Epidermal melanocyte (primary cell): ENCODE data around the gene MAG.
"Not testable (repeated sequence)": the region's sequence is repeated elsewhere in the genome, so short reads cannot be mapped to it uniquely, and the experiment has no call there.

Source experiments
- DNase-seq: peaks from one replicate; pipeline ENCODE4 v3.0.0; 2011; ENCODE audit warnings: low spot score; ENCODE audit not compliant: insufficient read length

Gene MAG

GRCh38 chr19:35279985-35280821 lies 11.8 kb upstream of the MAG start:
- DNase-seq, result no peak

DNA sequence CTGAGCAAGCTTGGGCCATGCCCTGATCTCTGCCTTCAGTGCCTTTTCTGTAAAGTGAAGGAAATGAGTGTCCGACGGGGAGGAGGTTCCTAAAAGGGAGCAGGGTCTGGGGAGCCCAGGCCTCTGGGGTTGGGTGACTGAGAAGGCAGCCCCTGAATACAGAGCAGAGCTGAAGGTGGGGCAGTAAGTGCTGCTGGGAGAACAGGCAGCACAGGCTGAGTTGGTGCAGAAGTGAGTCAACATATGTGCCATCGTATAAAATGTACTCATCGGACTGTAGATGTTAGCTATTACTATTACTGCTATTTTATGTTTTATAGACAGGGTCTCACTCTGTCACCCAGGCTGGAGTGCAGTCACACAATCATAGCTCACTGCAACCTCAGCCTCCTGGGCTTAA lies 10.7 kb upstream of the MAG start:
- no peak for DNase-seq

DNA sequence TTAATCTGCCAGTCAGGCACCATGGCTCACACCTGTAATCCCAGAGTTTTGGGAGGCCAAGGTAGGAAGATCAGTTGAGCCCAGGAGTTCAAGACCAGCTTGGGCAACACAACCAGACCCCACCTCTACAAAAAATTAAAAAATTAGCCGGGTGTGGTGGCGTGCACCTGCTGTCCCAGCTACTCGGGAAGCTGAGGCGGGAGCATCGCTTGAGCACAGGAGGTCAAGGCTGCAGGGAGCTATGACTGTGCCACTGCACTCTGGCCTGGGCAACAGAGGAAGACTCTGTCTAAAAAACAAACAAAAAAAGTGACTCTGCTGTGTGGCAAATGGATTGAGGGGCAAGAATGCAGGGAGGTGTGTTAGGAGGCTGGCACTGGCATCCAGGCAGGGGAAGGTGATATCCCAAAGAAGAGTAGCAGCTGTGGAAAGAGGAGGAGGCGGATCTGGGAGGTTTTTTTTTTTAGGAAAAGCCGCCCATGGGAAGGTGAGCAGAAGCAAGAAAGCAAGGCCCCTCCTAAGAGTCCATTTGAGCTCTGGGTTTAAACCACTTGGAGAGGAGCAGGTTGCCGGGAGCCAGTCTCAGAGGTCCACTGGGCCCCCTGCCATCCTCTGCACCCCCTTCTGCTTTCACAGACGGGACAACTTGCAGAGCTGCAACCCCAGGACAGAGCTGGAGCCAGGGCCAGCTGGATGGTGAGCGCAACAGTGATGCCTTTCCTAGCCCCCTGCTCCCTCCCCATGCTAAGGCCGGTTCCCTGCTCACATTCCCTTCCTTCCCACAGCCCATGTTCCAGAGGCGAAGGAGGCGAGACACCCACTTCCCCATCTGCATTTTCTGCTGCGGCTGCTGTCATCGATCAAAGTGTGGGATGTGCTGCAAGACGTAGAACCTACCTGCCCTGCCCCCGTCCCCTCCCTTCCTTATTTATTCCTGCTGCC lies 7.5 kb upstream of the MAG start:
- DNase-seq, result no peak

GRCh38 chr19:35285095-35285449 lies 6.9 kb upstream of the MAG start:
- no peak for DNase-seq

- DNase-seq, result not testable (repeated sequence)
These were observed 6.5 kb upstream of the MAG start for GRCh38 chr19:35285465-35285864.

GRCh38 chr19:35286101-35286500 lies 5.9 kb upstream of the MAG start:
- DNase-seq, result not testable (repeated sequence)

GRCh38 chr19:35287713-35288112 lies 4.2 kb upstream of the MAG start:
- no peak for DNase-seq

DNA sequence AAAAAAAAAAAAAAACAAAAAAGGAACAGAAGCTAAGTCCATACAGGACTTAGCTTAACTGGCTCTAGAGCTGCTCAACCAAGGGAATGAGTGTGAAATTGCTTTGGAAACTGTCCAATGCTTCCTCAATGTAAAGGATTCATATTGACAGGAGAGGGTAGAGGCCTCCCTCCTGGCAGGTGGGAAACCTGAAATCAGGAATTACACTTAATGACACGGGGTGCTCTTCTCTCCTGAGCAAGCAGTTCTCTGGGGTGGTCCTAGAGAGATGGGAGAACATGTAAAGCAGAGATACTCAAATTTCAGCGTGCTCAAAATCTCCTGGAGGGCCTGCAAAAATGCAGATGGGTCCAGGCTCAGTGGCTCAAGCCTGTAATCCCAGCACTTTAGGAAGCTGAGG lies 3.6 kb upstream of the MAG start:
- no peak for DNase-seq

GRCh38 chr19:35288906-35289305 lies 3.1 kb upstream of the MAG start:
- DNase-seq, result no peak

GRCh38 chr19:35290381-35291127 lies 1.4 kb upstream of the MAG start:
- DNase-seq, result no peak

DNA sequence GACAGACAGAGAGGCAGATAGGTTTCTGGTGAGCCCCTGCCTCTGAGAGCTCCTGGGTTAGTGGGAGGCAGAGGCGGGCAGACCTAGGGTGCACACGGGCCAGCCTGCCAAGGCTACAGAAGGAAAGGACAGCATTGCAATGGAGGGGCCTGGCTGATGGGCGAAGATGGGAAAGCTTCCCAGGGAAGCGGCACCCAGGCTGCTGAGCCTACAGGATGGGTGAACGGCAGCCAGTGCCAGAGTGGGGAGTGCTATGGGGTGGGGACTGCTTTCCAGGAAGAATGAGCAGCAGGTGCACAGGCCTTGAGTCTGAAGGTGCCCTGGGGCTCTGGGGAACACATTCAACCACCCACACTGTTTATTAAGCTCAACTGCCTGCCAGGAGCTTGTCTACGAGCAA lies 702 bp upstream of the MAG start:
- DNase-seq, result no peak

- DNase-seq, result no peak
These were observed 731 bp downstream of the MAG start for GRCh38 chr19:35292421-35293362.

DNA sequence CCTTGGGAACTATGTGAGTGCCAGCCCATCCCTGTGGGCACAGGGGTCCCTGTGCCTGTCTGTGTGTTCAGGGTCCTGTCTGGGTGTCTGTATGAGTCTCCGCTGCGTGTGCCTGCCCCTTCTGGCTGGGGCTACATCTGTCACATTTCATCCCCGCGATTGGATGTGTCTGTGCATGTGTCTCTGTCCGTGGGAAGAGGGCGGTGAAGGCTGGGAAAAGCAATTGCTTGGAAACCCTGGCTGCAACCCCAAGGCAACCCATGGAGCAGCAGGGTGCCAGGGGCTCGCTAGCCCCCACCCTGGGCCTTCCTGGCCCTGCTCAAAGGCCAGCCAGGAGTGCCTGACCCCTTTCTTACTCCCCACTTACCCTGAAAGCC lies 1.4 kb downstream of the MAG start:
- DNase-seq, result no peak

DNA sequence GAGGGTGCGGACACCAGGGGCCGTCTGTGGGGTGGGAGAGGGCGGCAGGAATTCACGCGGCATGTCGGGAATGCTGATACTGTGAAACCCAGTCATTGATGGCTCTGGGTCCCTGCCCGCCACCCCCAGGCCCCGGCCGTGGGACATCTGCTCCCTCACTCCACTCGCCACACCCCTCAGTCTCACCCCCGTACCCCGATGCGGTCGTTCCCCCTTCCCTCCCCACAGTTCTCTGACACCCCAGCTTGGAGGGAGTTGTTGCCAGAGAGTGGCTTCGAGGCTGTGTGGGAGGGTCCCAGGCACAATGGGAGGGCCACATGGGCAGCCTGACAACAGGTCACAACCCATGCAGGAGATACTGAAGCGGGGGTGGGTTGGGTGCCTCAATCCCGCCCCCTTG lies 1.8 kb downstream of the MAG start:
- no peak for DNase-seq

GRCh38 chr19:35294328-35294727 lies 2.4 kb downstream of the MAG start:
- DNase-seq, result no peak

GRCh38 chr19:35294859-35295791 lies 3.2 kb downstream of the MAG start:
- DNase-seq, result no peak

DNA sequence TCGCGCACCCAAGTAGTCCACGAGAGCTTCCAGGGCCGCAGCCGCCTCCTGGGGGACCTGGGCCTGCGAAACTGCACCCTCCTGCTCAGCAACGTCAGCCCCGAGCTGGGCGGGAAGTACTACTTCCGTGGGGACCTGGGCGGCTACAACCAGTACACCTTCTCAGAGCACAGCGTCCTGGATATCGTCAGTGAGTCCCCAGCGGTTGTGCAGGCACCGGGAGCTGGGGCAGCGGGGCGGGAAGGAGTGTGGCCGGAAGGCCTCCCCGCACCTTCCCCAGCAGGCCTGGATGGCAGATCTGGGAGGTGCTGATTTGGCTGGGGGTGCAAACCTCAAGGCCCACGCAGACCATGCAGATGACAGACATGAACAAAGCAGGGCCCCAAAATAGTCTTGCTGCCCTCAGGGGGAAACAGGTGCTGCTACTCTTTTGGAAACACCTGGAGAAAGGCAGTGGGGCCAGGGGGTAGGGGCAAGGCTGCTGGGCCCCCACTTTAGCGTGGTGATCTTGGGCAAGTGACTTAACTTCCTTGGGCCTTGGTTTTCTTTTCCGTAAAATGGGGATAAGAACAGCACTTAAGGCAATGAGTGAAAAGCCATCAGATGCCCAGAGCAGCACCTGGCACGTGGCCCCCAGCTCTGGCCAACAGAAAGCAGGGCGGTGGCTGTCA lies 4.0 kb downstream of the MAG start:
- no peak for DNase-seq

DNA sequence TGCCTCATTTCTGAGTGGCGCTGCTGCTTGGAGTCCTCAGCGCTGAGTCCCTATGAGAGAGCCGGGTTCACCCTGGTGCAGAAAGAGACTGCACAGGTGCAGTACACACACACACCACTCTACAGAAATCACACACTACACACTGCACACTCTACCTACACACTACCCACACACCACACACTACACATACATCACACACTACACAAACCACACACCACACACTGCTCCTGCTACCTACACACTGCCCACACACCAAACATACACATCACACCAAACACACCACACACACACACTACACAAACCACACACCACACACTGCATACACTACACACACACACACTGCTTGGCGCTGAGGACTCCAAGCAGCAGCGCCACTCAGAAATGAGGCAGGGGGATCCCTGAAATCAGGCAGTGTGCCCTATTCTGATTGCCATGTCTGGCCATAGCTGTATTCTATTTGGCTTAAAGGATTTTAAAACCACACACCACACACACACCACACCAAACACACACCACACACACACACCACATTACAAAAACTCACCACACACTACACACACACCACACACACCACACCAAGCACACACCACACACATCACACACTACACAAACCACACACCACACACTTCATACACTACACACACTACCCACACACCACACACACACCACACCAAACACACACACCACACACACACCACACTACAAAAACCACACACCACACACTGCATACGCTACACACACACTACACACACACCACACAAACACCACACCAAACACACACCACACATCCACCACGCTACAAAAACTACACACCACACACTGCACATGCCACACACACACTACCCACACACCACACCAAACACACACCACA lies 4.9 kb downstream of the MAG start:
- DNase-seq, result no peak
